ENCODE data around the gene SELENBP1. TPM values are rescaled to one million over a fixed set of nuclear protein-coding genes. Genes with fewer than 3 reads are reported as not detected.
"Not testable (repeated sequence)": the region's sequence is repeated elsewhere in the genome, so short reads cannot be mapped to it uniquely, and the experiment has no call there.

SELENBP1 gene
- total RNA-seq, 2 experiments from 2014 or later, result not detected

GRCh38 chr1:151401860-151402259 lies 29.4 kb upstream of the SELENBP1 start:
- H3K36me3 Mint-ChIP-seq (ENCODE audit: low read depth), result peaks cover 52% of the 10 kb centered on the region
- H3K27me3 Mint-ChIP-seq, result no peaks in the 10 kb centered on the region
- intact Hi-C loops (cut with DNase I, micrococcal nuclease), result loop anchor here in 1 of 2 experiments (5.0 kb wide), 1 partner anchor 205 kb away; the partner anchor contains the start of gene PIP5K1A
- no peak overlapping the region for H3K4me3 Mint-ChIP-seq
- CTCF ChIA-PET, result interaction anchor here (0.5 to 2.5 kb wide), 4 partner anchors 11 to 404 kb away, joined by 3 to 7 read pairs (median 5); partner anchors contain the start of gene CGN
- peak overlapping the region; percentile 7 for H3K27ac Mint-ChIP-seq
- no peak for ATAC-seq
- H3K9me3 Mint-ChIP-seq (ENCODE audit: low read depth), result no peaks in the 10 kb centered on the region
- DNase-seq, result no peak
- POLR2A ChIA-PET, result interaction anchor here (0.9 to 1.4 kb wide), 2 partner anchors 17 to 91 kb away, joined by 3 to 5 read pairs; no protein-coding TSS in a partner anchor
- peaks cover 29% of the 10 kb centered on the region for H3K4me1 Mint-ChIP-seq

GRCh38 chr1:151401125-151401788 lies 28.8 kb upstream of the SELENBP1 start:
- Mint-ChIP-seq H3K4me1 (peaks cover 29% of the 10 kb centered on the region), H3K27ac (peak overlapping the region; percentile 99), H3K4me3 (peak overlapping the region; percentile 88), H3K27me3 (no peaks in the 10 kb centered on the region), H3K9me3 (ENCODE audit: low read depth) (no peaks in the 10 kb centered on the region), H3K36me3 (ENCODE audit: low read depth) (peaks cover 47% of the 10 kb centered on the region)
- DNase-seq, result no peak
- ChIA-PET POLR2A (no interaction called here), CTCF (interaction anchor here (0.6 to 2.5 kb wide), 5 partner anchors 11 to 139 kb away, joined by 3 to 5 read pairs (median 3); no protein-coding TSS in a partner anchor)
- no peak for ATAC-seq
- intact Hi-C loops (cut with DNase I, micrococcal nuclease), result loop anchor here in 1 of 2 experiments (5.0 kb wide), 1 partner anchor 204 kb away; the partner anchor contains the start of gene PIP5K1A

DNA sequence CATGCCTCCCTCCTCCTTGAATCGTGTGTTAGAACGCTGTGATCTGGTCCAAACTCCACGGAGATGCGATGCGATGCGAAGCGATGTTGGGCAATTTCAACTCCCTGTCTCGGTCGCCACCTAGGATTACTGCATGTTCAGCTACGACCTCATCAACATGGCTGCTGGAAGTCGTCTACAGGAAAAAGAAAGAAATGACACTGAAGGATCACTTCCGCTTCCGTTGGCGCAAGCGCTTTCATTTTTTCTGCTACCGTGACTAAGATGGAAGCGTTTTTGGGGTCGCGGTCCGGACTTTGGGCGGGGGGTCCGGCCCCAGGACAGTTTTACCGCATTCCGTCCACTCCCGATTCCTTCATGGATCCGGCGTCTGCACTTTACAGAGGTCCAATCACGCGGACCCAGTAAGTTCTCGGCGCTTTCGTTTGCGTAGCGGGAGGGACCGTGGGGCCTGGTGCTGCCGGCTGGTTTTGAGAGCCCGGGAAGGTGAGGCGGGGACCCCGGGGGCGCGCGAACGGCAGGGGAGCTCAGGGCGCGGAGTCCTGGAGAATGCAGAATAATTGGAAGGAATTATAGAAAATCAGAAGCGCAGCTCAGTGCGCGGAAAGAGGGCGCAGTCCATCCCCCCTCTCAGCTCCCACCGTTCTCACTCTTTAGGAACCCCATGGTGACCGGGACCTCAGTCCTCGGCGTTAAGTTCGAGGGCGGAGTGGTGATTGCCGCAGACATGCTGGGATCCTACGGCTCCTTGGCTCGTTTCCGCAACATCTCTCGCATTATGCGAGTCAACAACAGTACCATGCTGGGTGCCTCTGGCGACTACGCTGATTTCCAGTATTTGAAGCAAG lies 27.0 kb upstream of the SELENBP1 start, which contains the start of gene PSMB4:
PSMB4 (plus strand) TSS at position 250 of the 848 bp plus-strand sequence; CDS start at position 265, 15 bp downstream.
- Mint-ChIP-seq H3K4me1 (peaks cover 29% of the 10 kb centered on the region), H3K27ac (peak within 1 kb of the TSS; percentile 99), H3K36me3 (ENCODE audit: low read depth) (peaks cover 39% of the 10 kb centered on the region), H3K27me3 (no peaks in the 10 kb centered on the region), H3K4me3 (peak within 1 kb of the TSS; percentile 88), H3K9me3 (ENCODE audit: low read depth) (no peaks in the 10 kb centered on the region)
- DNase-seq (peak; percentile 86), ATAC-seq (peak; percentile 93)
- ChIA-PET POLR2A (interaction anchor here (0.6 to 2.5 kb wide), 9 partner anchors 8 to 233 kb away, joined by 3 to 10 read pairs (median 4); partner anchors contain the start of genes PSMD4 and ZNF687), CTCF (interaction anchor here (0.7 to 1.1 kb wide), 3 partner anchors 64 to 748 kb away, joined by 3 read pairs; no protein-coding TSS in a partner anchor)
- intact Hi-C loops (cut with DNase I, micrococcal nuclease), result loop anchor here (1.0 to 5.0 kb wide), 13 partner anchors 52 to 391 kb away; partner anchors contain the start of genes PIP5K1A (in 2 of the 2), POGZ (in 2 of the 2), RFX5 (in 2 of the 2) and ZNF687 (in 2 of the 2)

DNA sequence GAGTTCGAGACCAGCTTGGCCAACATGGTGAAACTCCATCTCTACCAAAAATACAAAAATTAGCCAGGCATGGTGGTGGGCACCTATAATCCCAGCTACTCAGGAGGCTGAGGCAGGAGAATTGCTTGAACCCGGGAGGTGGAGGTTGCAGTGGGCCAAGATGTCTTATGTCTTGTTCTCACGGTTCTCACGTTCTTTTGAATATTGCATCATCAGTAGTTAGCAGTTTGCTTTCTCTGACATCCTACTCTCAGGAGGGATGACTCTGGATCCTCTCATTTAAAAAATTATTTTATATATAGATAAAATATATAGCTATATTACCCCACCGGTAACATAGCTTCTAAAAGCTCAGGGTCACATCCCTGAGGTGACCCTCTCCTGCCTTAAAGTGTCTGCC lies 23.8 kb upstream of the SELENBP1 start:
- H3K4me1 Mint-ChIP-seq, result peaks cover 20% of the 10 kb centered on the region
- H3K27ac Mint-ChIP-seq; H3K9me3 Mint-ChIP-seq (ENCODE audit: low read depth); H3K4me3 Mint-ChIP-seq; H3K27me3 Mint-ChIP-seq; ATAC-seq; DNase-seq; POLR2A ChIA-PET: not testable (repeated sequence)
- H3K36me3 Mint-ChIP-seq (ENCODE audit: low read depth), result peaks cover 19% of the 10 kb centered on the region
- CTCF ChIA-PET, result interaction anchor here (1.0 to 1.6 kb wide), 4 partner anchors 55 to 207 kb away, joined by 3 to 8 read pairs (median 4); partner anchors contain the start of gene VPS72
- intact Hi-C loops (cut with DNase I, micrococcal nuclease), result loop anchor here in 1 of 2 experiments (5.0 kb wide), 1 partner anchor 114 kb away; the partner anchor contains the start of gene ZNF687

DNA sequence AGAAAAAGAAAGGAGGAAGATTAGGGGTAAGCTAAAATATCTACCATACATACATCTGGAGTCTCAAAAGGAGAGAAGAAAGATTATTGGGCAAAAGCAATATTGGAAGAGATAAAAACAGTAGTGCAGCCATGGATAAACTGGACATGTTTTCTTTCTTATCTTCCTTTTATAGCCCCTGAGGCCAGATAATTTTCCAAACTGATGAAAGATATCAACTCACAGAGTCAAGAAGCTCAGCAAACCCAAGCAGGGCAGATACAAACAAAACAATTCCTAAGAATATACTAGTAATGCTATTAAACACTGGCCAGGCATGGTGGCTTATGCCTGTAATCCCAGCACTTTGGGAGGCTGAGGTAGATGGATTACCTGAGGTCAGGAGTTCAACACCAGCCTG lies 21.1 kb upstream of the SELENBP1 start:
- no peak overlapping the region for H3K27ac Mint-ChIP-seq
- DNase-seq, result no peak
- no peaks in the 10 kb centered on the region for H3K36me3 Mint-ChIP-seq (ENCODE audit: low read depth)
- no peak overlapping the region for H3K4me3 Mint-ChIP-seq
- no peaks in the 10 kb centered on the region for H3K9me3 Mint-ChIP-seq (ENCODE audit: low read depth)
- intact Hi-C loops (cut with DNase I, micrococcal nuclease), result no loop called here
- H3K4me1 Mint-ChIP-seq, result peaks cover 1% of the 10 kb centered on the region
- no peak for ATAC-seq
- ChIA-PET POLR2A (no interaction called here), CTCF (interaction anchor here (0.7 kb wide), 1 partner anchor 1332 kb away, joined by 3 read pairs; no protein-coding TSS in a partner anchor)
- no peaks in the 10 kb centered on the region for H3K27me3 Mint-ChIP-seq

DNA sequence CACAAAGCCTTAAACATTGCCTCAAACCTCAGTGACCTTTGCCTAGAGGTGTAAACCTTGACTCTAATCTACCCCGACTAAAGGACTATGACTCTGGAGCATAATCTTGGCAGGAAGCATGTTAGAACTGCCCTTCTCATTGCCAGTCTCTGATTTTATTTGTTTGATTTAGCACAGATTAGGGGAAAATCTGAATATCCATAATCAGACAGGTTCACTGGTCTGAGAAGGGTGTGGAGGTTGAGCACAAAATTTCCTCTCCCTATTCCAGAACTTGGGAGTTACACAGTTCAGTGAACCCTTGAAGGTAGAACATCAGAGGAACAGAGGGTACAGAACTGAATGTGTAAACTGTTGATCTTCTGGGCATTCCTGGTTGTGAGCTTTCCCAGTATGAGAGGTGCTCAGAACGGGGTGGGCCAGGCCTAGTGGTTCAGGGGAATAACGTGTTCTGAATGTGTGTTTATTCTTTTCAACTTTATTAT lies 18.6 kb upstream of the SELENBP1 start:
- no peaks in the 10 kb centered on the region for H3K27me3 Mint-ChIP-seq
- no peak overlapping the region for H3K4me3 Mint-ChIP-seq
- ATAC-seq, result no peak
- ChIA-PET POLR2A (no interaction called here), CTCF (no interaction called here)
- H3K9me3 Mint-ChIP-seq (ENCODE audit: low read depth), result no peaks in the 10 kb centered on the region
- intact Hi-C loops (cut with DNase I, micrococcal nuclease), result no loop called here
- no peaks in the 10 kb centered on the region for H3K36me3 Mint-ChIP-seq (ENCODE audit: low read depth)
- no peak overlapping the region for H3K27ac Mint-ChIP-seq
- no peak for DNase-seq
- no peaks in the 10 kb centered on the region for H3K4me1 Mint-ChIP-seq

- DNase-seq; H3K27ac Mint-ChIP-seq; H3K27me3 Mint-ChIP-seq; CTCF ChIA-PET; H3K4me3 Mint-ChIP-seq; POLR2A ChIA-PET; H3K36me3 Mint-ChIP-seq (ENCODE audit: low read depth); intact Hi-C loops (cut with DNase I, micrococcal nuclease); H3K4me1 Mint-ChIP-seq; H3K9me3 Mint-ChIP-seq (ENCODE audit: low read depth): not testable (repeated sequence)
- peak; percentile 36 for ATAC-seq
Observed at GRCh38 chr1:151390221-151391078, 17.9 kb upstream of the SELENBP1 start.

DNA sequence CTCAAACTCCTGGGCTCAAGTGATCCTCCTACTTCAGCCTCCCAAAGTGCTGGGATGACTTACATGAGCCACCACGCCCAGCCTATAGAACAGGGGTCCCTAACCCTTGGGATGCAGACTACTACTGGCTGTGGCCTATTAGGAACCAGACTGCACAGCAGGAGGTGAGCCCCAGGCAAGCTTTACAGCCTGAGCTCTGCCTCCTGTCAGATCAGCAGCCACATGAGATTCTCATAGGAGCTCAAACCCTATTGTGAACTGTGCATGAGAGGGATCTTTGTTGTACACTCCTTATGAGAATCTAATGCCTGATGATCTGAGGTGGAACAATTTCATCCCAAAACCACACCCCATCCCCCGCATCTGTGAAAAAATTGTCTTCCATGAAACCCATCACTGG lies 13.5 kb upstream of the SELENBP1 start:
- POLR2A ChIA-PET, result no interaction called here
- Mint-ChIP-seq H3K27ac (no peak overlapping the region), H3K4me3 (no peak overlapping the region), H3K9me3 (ENCODE audit: low read depth) (no peaks in the 10 kb centered on the region), H3K36me3 (ENCODE audit: low read depth) (no peaks in the 10 kb centered on the region), H3K4me1 (no peaks in the 10 kb centered on the region), H3K27me3 (no peaks in the 10 kb centered on the region)
- intact Hi-C loops (cut with DNase I, micrococcal nuclease), result no loop called here
- CTCF ChIA-PET, result interaction anchor here (0.6 to 0.7 kb wide), 3 partner anchors 173 to 231 kb away, joined by 3 read pairs; no protein-coding TSS in a partner anchor
- DNase-seq (no peak), ATAC-seq (no peak)

GRCh38 chr1:151384584-151384983 lies 12.1 kb upstream of the SELENBP1 start:
- Mint-ChIP-seq H3K4me1 (no peaks in the 10 kb centered on the region), H3K36me3 (ENCODE audit: low read depth) (no peaks in the 10 kb centered on the region), H3K27me3 (no peaks in the 10 kb centered on the region), H3K27ac (no peak overlapping the region), H3K9me3 (ENCODE audit: low read depth) (no peaks in the 10 kb centered on the region), H3K4me3 (no peak overlapping the region)
- DNase-seq (no peak), ATAC-seq (no peak)
- intact Hi-C loops (cut with DNase I, micrococcal nuclease), result no loop called here
- ChIA-PET CTCF (interaction anchor here (0.6 to 1.0 kb wide), 5 partner anchors 21 to 524 kb away, joined by 3 to 4 read pairs (median 3); partner anchors contain the start of gene THEM4), POLR2A (interaction anchor here (0.7 kb wide), 1 partner anchor 103 kb away, joined by 3 read pairs; the partner anchor contains the start of gene ZNF687)

GRCh38 chr1:151377150-151377884 lies 4.8 kb upstream of the SELENBP1 start:
- Mint-ChIP-seq H3K27me3 (no peaks in the 10 kb centered on the region), H3K27ac (no peak overlapping the region), H3K4me3 (no peak overlapping the region), H3K9me3 (ENCODE audit: low read depth) (no peaks in the 10 kb centered on the region), H3K4me1 (no peaks in the 10 kb centered on the region), H3K36me3 (ENCODE audit: low read depth) (no peaks in the 10 kb centered on the region)
- ATAC-seq (no peak), DNase-seq (no peak)
- POLR2A ChIA-PET, result no interaction called here
- intact Hi-C loops (cut with DNase I, micrococcal nuclease), result no loop called here
- CTCF ChIA-PET, result no interaction called here

Data from activated CD4-positive, alpha-beta T cell treated with anti-CD3 and anti-CD28 coated beads for 36 hours (primary cell).